Hindlimb muscle (tissue), 1 donor: ENCODE measurements around the gene PLXNA1. TPM values are rescaled to one million over a fixed set of nuclear protein-coding genes. Genes with fewer than 3 reads are reported as not detected.

Experiments used
- DNase-seq: peaks from one replicate; pipeline ENCODE4 v3.0.0-alpha.2; 2013
- polyA plus RNA-seq: library from polyadenylated mRNA; unstranded; fragments of 120-200 nt; gene quantifications from one replicate; pipeline ENCODE4 v1.2.1, GENCODE V29; 2013; ENCODE audit not compliant: insufficient read length

The PLXNA1 gene
- polyA plus RNA-seq, 1 donor: 42.4 TPM

- DNase-seq: no peak
Observed at GRCh38 chr3:126988451-126989021, 5.6 kb downstream of the PLXNA1 start.

DNA sequence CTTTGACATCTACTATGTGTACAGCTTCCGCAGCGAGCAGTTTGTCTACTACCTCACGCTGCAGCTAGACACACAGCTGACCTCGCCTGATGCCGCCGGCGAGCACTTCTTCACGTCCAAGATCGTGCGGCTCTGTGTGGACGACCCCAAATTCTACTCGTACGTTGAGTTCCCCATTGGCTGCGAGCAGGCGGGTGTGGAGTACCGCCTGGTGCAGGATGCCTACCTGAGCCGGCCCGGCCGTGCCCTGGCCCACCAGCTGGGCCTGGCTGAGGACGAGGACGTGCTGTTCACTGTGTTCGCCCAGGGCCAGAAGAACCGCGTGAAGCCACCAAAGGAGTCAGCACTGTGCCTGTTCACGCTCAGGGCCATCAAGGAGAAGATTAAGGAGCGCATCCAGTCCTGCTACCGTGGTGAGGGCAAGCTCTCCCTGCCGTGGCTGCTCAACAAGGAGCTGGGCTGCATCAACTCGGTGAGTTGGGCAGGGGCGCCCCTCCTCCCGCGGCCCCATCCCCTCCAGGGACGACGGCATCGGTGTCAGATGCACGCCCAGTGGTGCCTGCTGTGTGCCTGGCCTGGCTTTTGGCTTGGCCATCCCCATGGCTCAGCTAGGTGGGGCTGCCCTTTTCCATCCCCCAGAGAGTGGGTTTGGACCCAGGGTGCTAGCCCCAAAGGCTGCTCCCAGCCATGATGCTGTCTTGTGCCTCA, 6.6 kb downstream of the PLXNA1 start:
- DNase-seq: no peak

GRCh38 chr3:126990024-126990700, 7.2 kb downstream of the PLXNA1 start:
- DNase-seq: no peak

DNA sequence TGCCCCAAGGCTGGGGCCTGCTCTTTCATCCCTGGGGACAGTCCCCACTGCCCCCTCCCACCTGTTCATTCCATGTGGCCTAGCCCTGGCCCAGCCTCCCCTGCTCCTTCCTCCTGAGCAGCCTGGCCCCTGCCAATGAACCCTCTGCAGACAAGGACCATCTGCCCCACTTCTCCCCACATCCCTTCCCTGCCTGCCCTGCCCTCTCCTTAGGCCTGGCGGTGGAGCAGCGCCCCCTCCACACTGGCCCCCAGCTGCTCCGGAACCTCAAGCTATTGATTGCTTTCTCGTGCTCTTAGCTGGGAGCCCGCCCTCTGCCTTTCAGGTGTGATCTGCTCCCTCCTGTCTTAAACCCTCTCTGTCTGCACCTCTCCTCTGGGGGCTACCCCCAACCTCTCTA, 8.0 kb downstream of the PLXNA1 start:
- DNase-seq: no peak

DNA sequence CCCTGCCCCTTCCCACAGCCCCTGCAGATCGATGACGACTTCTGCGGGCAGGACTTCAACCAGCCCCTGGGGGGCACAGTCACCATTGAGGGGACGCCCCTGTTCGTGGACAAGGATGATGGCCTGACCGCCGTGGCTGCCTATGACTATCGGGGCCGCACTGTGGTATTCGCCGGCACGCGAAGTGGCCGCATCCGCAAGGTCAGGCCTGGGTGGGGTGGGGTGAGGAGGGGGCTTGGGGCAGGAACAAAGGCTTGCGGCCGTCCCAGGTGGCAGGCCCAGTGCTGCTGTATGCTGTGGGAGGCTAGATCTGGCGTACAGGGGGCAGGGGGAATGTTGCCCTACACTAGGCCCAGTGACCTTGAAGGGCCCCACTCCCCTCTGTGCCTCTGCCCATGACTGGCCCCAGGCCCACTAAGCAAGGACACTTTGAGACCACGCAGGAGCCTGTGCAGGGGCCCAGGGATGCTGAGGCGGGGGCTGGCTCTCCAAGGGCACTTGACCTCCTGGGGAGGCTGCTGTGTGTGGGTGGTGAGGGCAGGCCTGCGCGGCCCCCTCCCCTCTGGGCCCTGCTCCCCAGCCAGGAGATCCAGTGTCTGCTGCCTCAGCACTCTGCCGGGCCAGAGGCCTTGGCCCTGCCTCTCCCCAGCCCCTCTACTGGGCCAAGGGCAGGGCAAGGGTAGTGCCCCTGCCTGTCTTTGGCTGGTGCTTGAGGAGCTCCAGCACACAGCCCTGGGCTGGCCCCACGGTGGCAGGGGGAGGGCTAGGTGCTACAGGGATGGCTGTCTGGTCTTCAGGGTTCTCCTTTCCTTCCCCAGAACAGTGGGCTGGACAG, 8.7 kb downstream of the PLXNA1 start:
- DNase-seq: no peak

DNA sequence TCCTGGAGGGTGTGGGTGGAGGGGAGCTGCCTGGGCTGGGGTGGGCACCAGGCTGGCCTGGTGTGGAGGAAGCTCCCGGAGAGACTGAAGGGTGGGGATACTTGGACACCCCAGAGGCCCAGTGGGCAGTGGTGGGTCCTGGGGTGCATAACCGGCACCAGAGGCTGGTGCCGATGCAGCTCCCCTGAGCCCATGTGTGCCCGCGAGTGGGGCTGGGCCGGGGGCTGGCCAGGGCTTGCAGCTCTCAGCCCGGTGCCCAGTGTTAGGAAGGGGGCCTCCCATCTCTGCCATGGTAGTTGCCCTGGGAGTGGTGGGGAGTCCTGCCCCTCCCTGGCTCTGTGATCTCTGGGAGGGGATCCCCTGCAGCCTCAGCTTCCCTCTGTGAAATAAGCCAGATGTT, 9.3 kb downstream of the PLXNA1 start:
- no peak for DNase-seq

DNA sequence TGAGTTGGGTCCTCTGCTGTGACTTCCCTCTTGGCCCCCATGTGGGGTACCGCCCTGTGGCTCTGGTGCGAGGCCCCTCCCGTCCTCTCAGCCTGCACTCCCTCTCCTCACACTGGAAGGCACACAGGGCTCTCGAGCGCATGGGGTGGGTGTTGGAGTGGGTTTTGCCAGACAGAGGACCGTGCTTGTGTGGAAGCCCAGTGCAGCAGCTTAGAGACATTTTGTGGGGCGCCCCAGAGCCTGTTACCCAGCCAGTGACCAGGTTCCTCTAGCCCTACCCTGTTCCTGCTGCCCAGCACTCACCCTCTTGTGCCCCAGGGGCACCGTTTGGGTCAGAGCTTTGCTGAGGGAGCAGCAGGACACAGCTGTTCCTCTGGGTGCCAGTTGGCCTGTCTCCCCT, 9.9 kb downstream of the PLXNA1 start:
- DNase-seq: no peak

GRCh38 chr3:126993436-126993835, 10.5 kb downstream of the PLXNA1 start:
- DNase-seq: no peak

DNA sequence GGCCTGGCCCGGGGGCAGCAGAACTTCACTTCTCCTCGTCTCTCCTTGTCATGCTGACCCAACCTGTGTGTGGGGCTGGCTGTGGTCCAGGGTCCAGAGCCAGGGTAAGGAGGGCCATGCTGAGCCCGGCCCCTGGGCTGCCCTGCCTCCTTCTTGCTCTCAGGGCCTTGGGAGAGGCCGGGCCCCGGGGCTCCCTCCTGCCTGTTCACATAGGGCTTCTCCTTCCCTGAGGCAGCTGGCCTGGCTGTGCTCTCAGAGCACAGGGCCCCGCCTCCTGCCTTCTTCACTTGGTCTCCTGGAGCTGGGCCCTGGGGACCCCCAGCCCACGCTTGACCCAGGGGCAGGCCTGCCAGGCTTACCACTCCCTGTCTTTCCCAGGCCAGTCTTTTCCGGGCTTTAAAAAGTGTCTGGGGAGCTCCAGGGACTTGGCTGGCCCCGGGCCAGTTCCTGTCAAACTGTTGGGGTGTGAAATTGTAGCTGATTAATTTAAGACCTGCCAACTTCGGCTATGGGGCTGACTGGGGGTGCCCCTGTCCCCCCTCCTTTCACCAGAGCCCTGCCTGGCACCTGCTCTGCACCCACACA, 11.8 kb downstream of the PLXNA1 start:
- DNase-seq: no peak

GRCh38 chr3:126995254-126995780, 12.4 kb downstream of the PLXNA1 start:
- no peak for DNase-seq

- DNase-seq: no peak
Observed at GRCh38 chr3:126995926-126996512, 13.1 kb downstream of the PLXNA1 start.

GRCh38 chr3:126996905-126997304, 14.0 kb downstream of the PLXNA1 start:
- no peak for DNase-seq

GRCh38 chr3:126997455-126998038, 14.6 kb downstream of the PLXNA1 start:
- DNase-seq: no peak

DNA sequence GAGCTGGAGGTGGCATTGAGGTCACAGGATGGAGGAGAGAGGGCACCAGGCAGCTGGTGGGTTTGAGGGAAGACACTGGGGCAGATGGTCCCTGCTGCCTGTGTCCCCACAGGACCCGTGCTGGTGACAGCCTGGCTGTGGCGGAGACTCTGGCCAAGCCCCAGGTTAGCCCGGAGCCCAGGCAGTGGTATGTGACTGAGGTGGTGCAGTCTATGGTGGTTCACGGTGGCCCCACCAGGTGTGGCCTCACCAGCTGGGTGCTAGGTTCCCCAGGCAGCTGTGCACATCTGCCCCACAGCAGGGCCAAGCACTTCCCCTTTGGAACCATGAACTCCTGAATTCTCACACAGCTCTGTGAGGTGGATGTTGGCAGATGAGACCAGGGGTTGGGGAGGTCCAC, 15.4 kb downstream of the PLXNA1 start:
- DNase-seq: no peak

DNA sequence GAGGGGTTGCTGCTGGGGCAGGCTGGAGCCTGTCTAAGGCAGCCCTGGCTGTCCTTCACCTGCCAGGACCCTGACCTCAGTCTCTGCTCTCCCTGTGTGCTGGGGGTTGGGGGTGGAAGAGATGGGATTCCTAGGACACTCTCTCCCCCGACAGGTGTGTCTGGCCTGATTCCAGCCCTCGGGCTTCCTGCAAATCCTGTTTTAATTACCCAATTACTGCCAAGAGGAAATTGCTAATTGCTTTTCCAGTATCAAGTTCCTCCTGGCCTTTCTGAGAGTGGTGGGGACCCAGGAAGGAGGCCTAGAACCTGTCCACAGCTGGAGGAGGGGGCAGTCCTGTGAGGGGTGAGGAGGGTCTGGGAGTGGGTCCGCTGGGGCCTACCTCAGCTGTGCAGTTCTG, 15.8 kb downstream of the PLXNA1 start:
- no peak for DNase-seq

GRCh38 chr3:126999383-126999782, 16.5 kb downstream of the PLXNA1 start:
- DNase-seq: no peak

GRCh38 chr3:127000119-127000518, 17.2 kb downstream of the PLXNA1 start:
- DNase-seq: peak; percentile 51

- DNase-seq: no peak
Observed at GRCh38 chr3:127000761-127001160, 17.8 kb downstream of the PLXNA1 start.

DNA sequence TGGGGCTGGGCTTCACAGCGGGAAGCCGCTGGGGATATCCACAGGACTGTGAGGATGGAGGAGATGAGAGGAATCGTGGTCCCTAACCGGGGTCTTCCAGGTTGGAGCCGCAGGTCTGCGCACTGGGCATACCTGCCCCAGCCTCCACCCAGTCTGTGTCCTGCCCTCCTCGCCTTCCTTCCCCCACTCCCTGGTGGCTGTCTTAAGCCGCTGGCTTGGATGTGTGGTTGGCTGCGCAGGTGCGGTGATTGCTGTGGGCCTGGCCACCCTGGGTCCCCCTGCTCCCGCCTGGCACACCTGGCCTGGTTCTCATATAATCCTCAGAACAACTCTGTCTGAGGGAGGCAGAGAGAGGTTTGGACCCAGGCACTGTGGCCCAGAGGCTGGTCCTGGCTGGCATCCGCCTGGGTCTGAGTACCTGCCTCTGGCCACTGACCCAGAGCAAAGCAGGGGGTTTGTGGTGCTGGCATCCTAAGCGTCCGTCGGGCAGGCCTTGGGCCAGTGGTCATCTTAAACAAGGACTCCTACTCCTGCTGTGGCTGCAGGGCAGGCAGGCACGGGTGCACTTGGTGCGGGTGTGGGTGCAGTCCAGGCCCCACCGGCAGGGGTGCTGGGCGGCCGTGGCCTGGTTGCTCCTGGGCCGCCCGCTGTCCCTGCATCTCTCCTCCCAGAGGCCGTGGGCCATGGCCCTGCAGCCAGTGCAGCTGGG, 18.7 kb downstream of the PLXNA1 start:
- DNase-seq: no peak

GRCh38 chr3:127002195-127003174, 19.6 kb downstream of the PLXNA1 start:
- peak; percentile 79 for DNase-seq
